Fibroblast of skin of scalp (primary cell): ENCODE results near the gene SLC25A13.

Source experiments
- DNase-seq: peaks from one replicate; pipeline ENCODE4 v3.0.0-alpha.2; 2013

SLC25A13 gene

GRCh38 chr7:96084881-96085553, 236.9 kb downstream of the SLC25A13 start:
- no peak for DNase-seq

- DNase-seq, result no peak
Observed at GRCh38 chr7:96080027-96080426, 241.9 kb downstream of the SLC25A13 start.

GRCh38 chr7:96076350-96076707, 245.6 kb downstream of the SLC25A13 start:
- no peak for DNase-seq

- peak; percentile 63 for DNase-seq
Observed at GRCh38 chr7:96075510-96076349, 246.2 kb downstream of the SLC25A13 start.

GRCh38 chr7:96074871-96075270, 247.0 kb downstream of the SLC25A13 start:
- no peak for DNase-seq
